ENCODE results near the gene BRD7.

GRCh38 chr16:50293994-50294855, 74.6 kb downstream of the BRD7 start:
- no peak for TF ChIP-seq RAD21 (IDR thresholded peaks at IDR 0.05; ENCODE audit: low read length)
- TF ChIP-seq POLR2A (IDR thresholded peaks at IDR 0.05; ENCODE audit: low read depth, low read length) = no peak
- TF ChIP-seq, protein P1, sequence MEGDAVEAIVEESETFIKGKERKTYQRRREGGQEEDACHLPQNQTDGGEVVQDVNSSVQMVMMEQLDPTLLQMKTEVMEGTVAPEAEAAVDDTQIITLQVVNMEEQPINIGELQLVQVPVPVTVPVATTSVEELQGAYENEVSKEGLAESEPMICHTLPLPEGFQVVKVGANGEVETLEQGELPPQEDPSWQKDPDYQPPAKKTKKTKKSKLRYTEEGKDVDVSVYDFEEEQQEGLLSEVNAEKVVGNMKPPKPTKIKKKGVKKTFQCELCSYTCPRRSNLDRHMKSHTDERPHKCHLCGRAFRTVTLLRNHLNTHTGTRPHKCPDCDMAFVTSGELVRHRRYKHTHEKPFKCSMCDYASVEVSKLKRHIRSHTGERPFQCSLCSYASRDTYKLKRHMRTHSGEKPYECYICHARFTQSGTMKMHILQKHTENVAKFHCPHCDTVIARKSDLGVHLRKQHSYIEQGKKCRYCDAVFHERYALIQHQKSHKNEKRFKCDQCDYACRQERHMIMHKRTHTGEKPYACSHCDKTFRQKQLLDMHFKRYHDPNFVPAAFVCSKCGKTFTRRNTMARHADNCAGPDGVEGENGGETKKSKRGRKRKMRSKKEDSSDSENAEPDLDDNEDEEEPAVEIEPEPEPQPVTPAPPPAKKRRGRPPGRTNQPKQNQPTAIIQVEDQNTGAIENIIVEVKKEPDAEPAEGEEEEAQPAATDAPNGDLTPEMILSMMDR (conservative IDR thresholded peaks at IDR 0.05; ENCODE audit: low read depth, low read length) = no peak
- TF ChIP-seq MAZ (IDR thresholded peaks at IDR 0.05; ENCODE audit: borderline replicate concordance, low read depth, low read length) = no peak
- TF ChIP-seq MAFK (IDR thresholded peaks at IDR 0.05; ENCODE audit: low read depth, low read length) = no peak

Measured in IMR-90 (cell line).